ENCODE data around the gene MEP1A.
"Not testable (repeated sequence)": the region's sequence is repeated elsewhere in the genome, so short reads cannot be mapped to it uniquely, and the experiment has no call there.

The MEP1A gene

GRCh38 chr6:46834257-46834916 lies 41.2 kb downstream of the MEP1A start:
- not testable (repeated sequence) for DNase-seq (ENCODE audit: low spot score)

- not testable (repeated sequence) for DNase-seq (ENCODE audit: low spot score)
Measured at GRCh38 chr6:46834991-46835390, 41.8 kb downstream of the MEP1A start.

DNA sequence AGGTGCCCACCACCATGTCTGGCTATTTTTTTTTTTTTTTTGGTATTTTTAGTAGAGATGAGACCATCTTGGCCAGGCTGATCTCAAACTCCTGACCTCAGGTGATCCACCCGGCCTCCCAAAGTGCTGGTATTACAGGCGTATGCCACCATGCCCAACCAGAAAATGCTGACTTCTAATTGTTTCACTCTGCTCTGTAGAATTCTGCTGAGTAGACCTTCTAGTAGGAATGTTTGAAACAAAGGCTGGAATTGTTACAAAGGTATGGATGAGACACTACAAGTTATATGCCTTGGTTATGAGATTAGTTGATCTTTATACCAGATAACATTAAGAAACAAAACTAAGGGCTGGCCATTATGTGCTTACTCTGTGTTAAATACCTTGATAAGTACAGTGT lies 44.8 kb downstream of the MEP1A start:
- no peak for DNase-seq (ENCODE audit: low spot score)

- DNase-seq (ENCODE audit: low spot score): not testable (repeated sequence)
Measured at GRCh38 chr6:46842252-46842846, 49.2 kb downstream of the MEP1A start.

- no peak for DNase-seq (ENCODE audit: low spot score)
Measured at GRCh38 chr6:46845126-46845525, 51.9 kb downstream of the MEP1A start.

DNA sequence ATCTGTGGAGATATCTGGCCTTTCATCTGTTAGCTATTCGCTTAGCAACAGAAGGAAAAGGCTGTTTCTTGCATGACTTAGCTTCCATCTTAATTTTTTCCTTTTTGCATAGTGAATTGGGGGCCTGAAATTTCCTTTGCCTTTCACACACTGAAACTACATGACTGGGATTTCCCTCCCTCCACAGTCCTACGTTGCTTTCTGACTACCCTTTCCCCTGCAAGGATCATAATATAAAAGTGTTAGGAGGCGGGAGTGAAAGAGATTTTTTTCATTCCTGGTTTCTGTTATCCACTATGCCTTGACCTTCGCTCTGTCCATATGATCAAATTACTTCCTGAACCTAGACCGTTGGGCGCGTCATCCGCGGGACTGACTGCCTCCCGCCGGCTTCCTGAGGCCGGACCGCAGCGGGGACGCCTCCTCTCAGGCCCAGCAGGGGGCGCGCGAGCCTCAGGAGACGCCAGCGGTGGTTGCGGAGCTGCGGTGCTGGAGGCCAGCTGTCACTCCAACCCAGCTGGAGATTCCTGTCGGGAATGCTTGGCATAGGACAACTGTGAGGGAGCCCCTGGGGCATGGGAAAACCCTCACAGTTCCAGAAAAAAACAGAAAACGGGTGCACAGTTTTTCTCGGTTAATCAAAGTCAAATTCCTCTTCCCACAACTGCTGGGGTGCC lies 55.6 kb downstream of the MEP1A start:
- peak; percentile 64 for DNase-seq (ENCODE audit: low spot score)

- DNase-seq (ENCODE audit: low spot score): no peak
Measured at GRCh38 chr6:46849361-46849690, 56.1 kb downstream of the MEP1A start.

GRCh38 chr6:46850792-46851191 lies 57.6 kb downstream of the MEP1A start:
- no peak for DNase-seq (ENCODE audit: low spot score)

GRCh38 chr6:46851576-46851975 lies 58.4 kb downstream of the MEP1A start:
- not testable (repeated sequence) for DNase-seq (ENCODE audit: low spot score)

- DNase-seq (ENCODE audit: low spot score): peak; percentile 17
Measured at GRCh38 chr6:46855966-46856365, 62.8 kb downstream of the MEP1A start.

DNA sequence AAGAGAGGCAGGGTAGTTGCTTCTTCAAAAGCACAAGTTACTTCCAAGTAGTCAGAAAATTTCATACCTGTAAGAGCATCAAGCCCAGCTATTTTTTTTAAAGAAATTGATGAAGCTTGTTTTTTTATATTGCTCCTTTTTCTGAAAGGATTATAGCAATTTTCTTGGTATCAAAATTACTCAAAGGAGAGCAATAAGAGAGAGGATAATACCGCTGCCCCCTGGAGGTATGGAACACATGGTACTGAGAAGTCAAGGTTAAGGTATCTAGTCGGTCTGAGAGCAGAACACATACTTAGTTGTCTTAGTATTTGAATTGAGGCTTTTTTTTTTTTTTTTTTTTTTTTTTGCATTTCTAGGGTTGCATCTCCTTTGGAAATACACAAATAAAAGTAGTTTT lies 69.2 kb downstream of the MEP1A start:
- DNase-seq (ENCODE audit: low spot score): no peak

- no peak for DNase-seq (ENCODE audit: low spot score)
Measured at GRCh38 chr6:46863791-46864190, 70.6 kb downstream of the MEP1A start.

- DNase-seq (ENCODE audit: low spot score): no peak
Measured at GRCh38 chr6:46865221-46865620, 72.0 kb downstream of the MEP1A start.

DNA sequence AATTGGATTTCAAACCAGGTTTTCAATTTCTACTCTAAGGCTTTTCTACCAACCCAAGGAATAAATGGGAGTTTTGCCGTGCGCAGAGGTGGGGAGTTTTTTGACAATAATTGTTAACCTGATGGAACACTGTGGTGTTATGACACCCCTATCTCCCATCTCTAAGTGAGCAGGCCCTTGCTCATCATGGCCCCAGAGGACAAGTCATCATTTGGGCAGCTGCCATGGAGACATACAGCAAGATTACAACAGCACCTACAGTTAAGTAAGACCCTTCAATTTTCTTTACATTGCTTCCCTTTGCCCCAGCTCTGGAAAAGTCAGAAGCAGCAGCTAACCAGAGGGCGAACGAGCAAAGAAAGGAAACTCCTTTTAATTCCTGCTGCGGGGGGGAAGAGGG lies 74.2 kb downstream of the MEP1A start:
- no peak for DNase-seq (ENCODE audit: low spot score)

DNA sequence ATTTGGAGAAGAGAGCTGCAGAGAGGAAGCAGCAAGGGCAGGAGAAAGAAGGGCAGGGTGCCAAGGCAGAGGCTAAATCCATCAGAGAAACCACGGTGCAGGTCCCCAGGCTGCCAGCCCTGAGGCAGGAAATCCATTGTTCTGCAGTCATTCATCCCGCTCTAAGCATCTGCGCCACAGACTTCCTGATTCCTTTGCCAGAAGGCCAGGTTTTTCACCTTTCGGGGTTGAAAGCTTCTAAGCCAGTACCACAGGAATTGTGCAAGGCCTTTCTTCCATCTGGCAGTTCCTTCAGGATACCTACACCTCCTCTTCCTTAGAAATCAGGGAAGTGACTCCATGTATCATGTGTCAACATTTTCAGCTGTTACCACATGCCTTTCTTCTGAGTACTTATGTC lies 82.9 kb downstream of the MEP1A start:
- no peak for DNase-seq (ENCODE audit: low spot score)

DNA sequence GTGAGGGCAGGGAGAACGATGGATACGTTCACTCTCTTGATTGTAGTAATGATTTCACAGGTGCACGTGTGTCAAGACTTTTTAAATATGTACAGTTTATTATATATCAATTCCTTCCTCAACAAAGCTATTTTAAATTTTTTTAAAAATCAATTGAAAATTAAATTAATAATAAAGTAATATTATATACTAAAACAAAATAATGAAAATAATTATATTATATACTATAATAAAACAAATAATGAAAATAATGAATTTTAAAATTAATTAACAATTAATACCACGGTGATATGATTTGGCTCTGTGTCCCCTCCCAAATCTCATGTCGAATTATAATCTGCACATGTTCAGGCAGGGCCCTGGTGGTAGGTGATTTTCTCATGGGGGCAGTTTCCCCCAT lies 85.8 kb downstream of the MEP1A start:
- no peak for DNase-seq (ENCODE audit: low spot score)

DNA sequence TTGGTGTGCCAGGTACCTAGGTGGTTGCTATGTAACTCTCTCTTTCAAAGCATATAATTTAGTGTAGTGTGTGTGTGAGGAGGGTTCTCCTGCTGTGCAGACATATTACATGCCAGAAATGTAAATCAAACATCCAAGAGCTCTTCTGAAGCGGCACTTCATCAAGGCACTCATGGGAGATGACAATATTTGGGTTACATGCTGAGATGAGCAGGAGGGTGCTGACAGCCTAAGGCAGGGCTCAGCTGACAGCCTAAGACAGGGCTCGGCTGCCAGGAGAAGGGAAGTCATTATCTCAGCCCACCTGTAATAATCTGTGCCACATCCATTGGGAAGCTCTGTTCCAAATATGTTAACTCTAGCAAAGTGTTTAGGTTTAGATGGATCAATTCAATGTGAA lies 89.5 kb downstream of the MEP1A start:
- DNase-seq (ENCODE audit: low spot score): no peak

- no peak for DNase-seq (ENCODE audit: low spot score)
Measured at GRCh38 chr6:46888031-46888430, 94.8 kb downstream of the MEP1A start.

DNA sequence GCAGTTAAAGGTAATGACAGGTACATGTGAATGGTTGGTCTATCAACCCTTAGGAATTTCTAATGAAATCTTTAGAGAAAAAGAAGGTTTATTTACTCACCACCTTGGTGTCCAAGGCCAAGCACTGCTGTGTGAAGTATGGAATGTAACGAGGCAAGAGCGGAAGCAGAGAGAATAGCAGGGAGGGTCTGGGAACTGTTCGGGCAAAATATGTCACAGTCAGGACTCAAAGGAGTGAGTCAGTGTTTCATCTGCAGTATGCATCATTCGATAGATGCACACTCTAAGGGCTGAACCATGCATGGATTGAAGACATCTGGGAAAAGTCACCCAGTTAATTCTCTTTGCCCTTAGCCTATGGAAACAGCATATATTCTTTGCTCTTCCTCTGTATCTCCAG lies 95.4 kb downstream of the MEP1A start:
- DNase-seq (ENCODE audit: low spot score): no peak

Measured in pons (tissue), 1 donor.